AG10803 (cell line): ENCODE measurements around the gene NINL.
A peak's percentile ranks its signal among the peaks of the same experiment; 100 is the strongest.

Experiments used
- DNase-seq: peaks from one replicate; pipeline ENCODE4 v3.0.0; 2010; ENCODE audit warnings: low read depth
- H3K4me3 ChIP-seq: 2 replicates; pipeline ENCODE4 v1.5.1; 2011; ENCODE audit warnings: mild to moderate bottlenecking, low read length, control low read depth
- CTCF ChIP-seq: conservative IDR thresholded peaks from 2 replicates; pipeline ENCODE4 v1.5.1; 2011; ENCODE audit warnings: mild to moderate bottlenecking, low read length, control low read depth, inconsistent platforms

Gene NINL

GRCh38 chr20:25537890-25538289, 47.4 kb downstream of the NINL start:
- no peak for TF ChIP-seq CTCF
- H3K4me3 ChIP-seq: no peak overlapping the region
- DNase-seq: no peak

- no peak for TF ChIP-seq CTCF
- H3K4me3 ChIP-seq: no peak overlapping the region
- DNase-seq: no peak
Measured at GRCh38 chr20:25535762-25536161, 49.6 kb downstream of the NINL start.

- H3K4me3 ChIP-seq: no peak overlapping the region
- DNase-seq: no peak
- TF ChIP-seq CTCF: no peak
Measured at GRCh38 chr20:25534845-25535244, 50.5 kb downstream of the NINL start.

- H3K4me3 ChIP-seq: no peak overlapping the region
- TF ChIP-seq CTCF: no peak
- DNase-seq: no peak
Measured at GRCh38 chr20:25533920-25534700, 51.2 kb downstream of the NINL start.

GRCh38 chr20:25532971-25533391, 52.4 kb downstream of the NINL start:
- DNase-seq: peak; percentile 42
- TF ChIP-seq CTCF: no peak
- H3K4me3 ChIP-seq: peak overlapping the region; percentile 2; the same call in 1 of the 2 replicates

- no peak overlapping the region for H3K4me3 ChIP-seq
- no peak for DNase-seq
- TF ChIP-seq CTCF: no peak
Measured at GRCh38 chr20:25532015-25532751, 53.1 kb downstream of the NINL start.

GRCh38 chr20:25529295-25529951, 55.9 kb downstream of the NINL start:
- TF ChIP-seq CTCF: no peak
- no peak overlapping the region for H3K4me3 ChIP-seq
- DNase-seq: no peak
